ENCODE measurements around the gene FERD3L. TPM values are rescaled to one million over a fixed set of nuclear protein-coding genes. Genes with fewer than 3 reads are reported as not detected.

Gene FERD3L
- total and polyA plus RNA-seq, 2 of the 13 experiments (the other 11 are each of a cell fraction or from before 2014, with no cell fraction given), result not detected

DNA sequence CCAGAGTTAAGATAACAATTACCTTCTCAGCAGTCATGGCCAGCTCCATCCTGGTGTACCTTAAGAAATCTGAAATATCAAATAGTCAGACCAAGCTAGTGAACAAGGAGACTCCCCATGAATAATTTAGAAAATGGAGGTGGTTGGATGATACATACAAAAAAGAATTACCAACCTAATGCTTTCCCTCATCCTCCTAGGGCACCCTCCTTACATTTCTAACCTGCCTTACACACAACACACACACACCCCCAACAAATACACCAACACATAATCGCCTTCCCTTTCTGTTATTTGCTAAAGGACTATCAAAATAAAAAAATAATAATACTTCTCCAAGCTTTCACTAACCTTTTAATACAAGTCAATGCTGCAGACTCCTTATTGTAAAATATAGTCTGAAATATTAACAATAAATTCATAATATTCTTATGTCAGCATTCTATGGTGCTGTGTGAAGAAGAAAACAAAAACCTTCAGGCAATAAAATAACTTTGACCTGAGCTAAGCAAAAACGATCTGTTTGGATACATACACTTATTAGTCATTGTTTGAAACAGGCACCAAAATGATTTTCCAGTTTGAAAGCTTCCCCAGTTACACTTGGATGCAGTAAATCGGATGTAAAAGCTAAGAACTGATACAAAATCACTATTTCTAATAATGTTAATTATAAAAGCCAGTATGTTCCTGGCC is 31.2 kb downstream of the FERD3L start:
- FAIRE-seq (no peak), DNase-seq (ENCODE audit: low spot score) (no peak), ATAC-seq (no peak)
- Histone ChIP-seq H3K4me2 (ENCODE audit: low read depth, low read length) (no peak overlapping the region), H3K27ac (ENCODE audit: extremely low read length, insufficient read depth, low read length) (no peak overlapping the region), H3K27me3 (ENCODE audit: control insufficient read depth in 1 of 2, insufficient read depth in 2 of 2, low read length in 2 of 2) (peaks cover 2 to 27% of the 10 kb centered on the region in 2 experiments; a peak in 3 of 5 replicates), H3K9ac (ENCODE audit: insufficient read depth, low read depth, low read length) (no peak overlapping the region), H3K4me3 (replicated peaks in 1 of 3; ENCODE audit: insufficient read depth in 1 of 3, low read depth in 2 of 3, low read length in 3 of 3) (no peak overlapping the region), H3K9me3 (ENCODE audit: low read length) (no peaks in the 10 kb centered on the region), H3K4me1 (ENCODE audit: insufficient read depth, low read length) (no peaks in the 10 kb centered on the region), H4K20me1 (ENCODE audit: insufficient read depth, low read length) (no peaks in the 10 kb centered on the region), H3K36me3 (replicated peaks in 1 of 2; ENCODE audit: control insufficient read depth in 1 of 2, insufficient read depth in 2 of 2, low read length in 2 of 2) (no peaks in the 10 kb centered on the region), H2AFZ (ENCODE audit: low read length) (no peak overlapping the region), H3K79me2 (ENCODE audit: insufficient read depth, low read length) (no peaks in the 10 kb centered on the region)
- intact Hi-C loops (cut with micrococcal nuclease; ENCODE audit: unreplicated experiment), result no loop called here
- TF ChIP-seq MAFK (conservative IDR thresholded peaks at IDR 0.05 in 1 of 2, IDR thresholded peaks at IDR 0.05 in 1 of 2; ENCODE audit: low read length in 2 of 2) (peak in 1 of 2 experiments; percentile 45; a peak in 2 of 4 replicates), MAFF (IDR thresholded peaks at IDR 0.05; ENCODE audit: low read depth, low read length) (0 out of 2 replicates have a peak, but pooled peaks have one; percentile 12)
- TF ChIP-seq, protein P1, sequence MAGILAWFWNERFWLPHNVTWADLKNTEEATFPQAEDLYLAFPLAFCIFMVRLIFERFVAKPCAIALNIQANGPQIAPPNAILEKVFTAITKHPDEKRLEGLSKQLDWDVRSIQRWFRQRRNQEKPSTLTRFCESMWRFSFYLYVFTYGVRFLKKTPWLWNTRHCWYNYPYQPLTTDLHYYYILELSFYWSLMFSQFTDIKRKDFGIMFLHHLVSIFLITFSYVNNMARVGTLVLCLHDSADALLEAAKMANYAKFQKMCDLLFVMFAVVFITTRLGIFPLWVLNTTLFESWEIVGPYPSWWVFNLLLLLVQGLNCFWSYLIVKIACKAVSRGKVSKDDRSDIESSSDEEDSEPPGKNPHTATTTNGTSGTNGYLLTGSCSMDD (CRISPR knock-in tag; IDR thresholded peaks at IDR 0.05), result no peak
- POLR2A ChIA-PET, result no interaction called here
- in situ Hi-C loops (cut with HindIII; ENCODE audit: extremely low pct_ligation_motif_present, low pct_unique_long_range_greater_than_20kb), result loop anchor here (25.0 kb wide), 1 partner anchor 548 kb away; no protein-coding TSS in a partner anchor
- no TSS peak for BruUV-seq (replicated peaks)
- WGBS (ENCODE audit: low lambda C conversion rate), result 0% methylated on average over 3 of the region's 3 CpGs
- CTCF ChIA-PET (ENCODE audit: low intra/inter-chr PET ratio, low total read pairs), result no interaction called here

- ChIA-PET CTCF (ENCODE audit: low intra/inter-chr PET ratio, low total read pairs) (no interaction called here), POLR2A (no interaction called here)
- in situ Hi-C loops (cut with HindIII; ENCODE audit: extremely low pct_ligation_motif_present, low pct_unique_long_range_greater_than_20kb) (loop anchor here (25.0 kb wide), 1 partner anchor 549 kb away; no protein-coding TSS in a partner anchor), intact Hi-C loops (cut with micrococcal nuclease; ENCODE audit: unreplicated experiment) (no loop called here)
- H3K27ac ChIP-seq (ENCODE audit: extremely low read length, insufficient read depth, low read length), result no peak overlapping the region
- DNase-seq (ENCODE audit: low spot score) (no peak), ATAC-seq (no peak), FAIRE-seq (no peak)
- H3K79me2 ChIP-seq (ENCODE audit: insufficient read depth, low read length), result no peaks in the 10 kb centered on the region
- no peak overlapping the region for H3K4me2 ChIP-seq (ENCODE audit: low read depth, low read length)
- WGBS (ENCODE audit: low lambda C conversion rate), result 21% methylated on average over 4 of the region's 4 CpGs
- peaks cover 2 to 35% of the 10 kb centered on the region in 2 experiments; a peak in 2 of 5 replicates for H3K27me3 ChIP-seq (ENCODE audit: control insufficient read depth in 1 of 2, insufficient read depth in 2 of 2, low read length in 2 of 2)
- no peaks in the 10 kb centered on the region for H3K4me1 ChIP-seq (ENCODE audit: insufficient read depth, low read length)
- H3K36me3 ChIP-seq (replicated peaks in 1 of 2; ENCODE audit: control insufficient read depth in 1 of 2, insufficient read depth in 2 of 2, low read length in 2 of 2), result no peaks in the 10 kb centered on the region
- no peak overlapping the region for H2AFZ ChIP-seq (ENCODE audit: low read length)
- no TSS peak for BruUV-seq (replicated peaks)
- H3K4me3 ChIP-seq (replicated peaks in 1 of 3; ENCODE audit: insufficient read depth in 1 of 3, low read depth in 2 of 3, low read length in 3 of 3), result no peak overlapping the region
- H3K9ac ChIP-seq (ENCODE audit: insufficient read depth, low read depth, low read length), result no peak overlapping the region
- H3K9me3 ChIP-seq (ENCODE audit: low read length), result no peaks in the 10 kb centered on the region
- no peaks in the 10 kb centered on the region for H4K20me1 ChIP-seq (ENCODE audit: insufficient read depth, low read length)
- TF ChIP-seq, protein P2, sequence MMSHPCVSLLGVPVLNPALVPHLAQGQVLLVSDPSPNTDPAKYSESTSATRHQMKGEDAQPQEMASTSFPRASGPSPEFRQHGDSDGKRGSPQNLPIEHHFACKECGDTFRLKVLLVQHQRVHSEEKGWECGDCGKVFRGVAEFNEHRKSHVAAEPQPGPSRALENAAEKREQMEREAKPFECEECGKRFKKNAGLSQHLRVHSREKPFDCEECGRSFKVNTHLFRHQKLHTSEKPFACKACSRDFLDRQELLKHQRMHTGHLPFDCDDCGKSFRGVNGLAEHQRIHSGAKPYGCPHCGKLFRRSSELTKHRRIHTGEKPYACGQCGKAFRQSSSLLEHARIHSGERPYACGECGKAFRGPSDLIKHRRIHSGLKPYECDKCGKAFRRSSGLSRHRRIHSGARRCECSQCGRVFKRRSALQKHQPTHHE (CRISPR knock-in tag; IDR thresholded peaks at IDR 0.05; ENCODE audit: borderline replicate concordance), result no peak
- no peak for TF ChIP-seq NR0B2 (CRISPR knock-in tag; IDR thresholded peaks at IDR 0.05)
- TF ChIP-seq ARID4A (CRISPR knock-in tag; IDR thresholded peaks at IDR 0.05; ENCODE audit: borderline replicate concordance), result no peak
Observed at GRCh38 chr7:19113002-19113350, 32.2 kb downstream of the FERD3L start.

Measured in HepG2 (cell line).